HCT116 (cell line): ENCODE measurements around the gene CLCN4. TPM values are rescaled to one million over a fixed set of nuclear protein-coding genes. Genes with fewer than 3 reads are reported as not detected.

ENCODE experiments used
- ATAC-seq: fragments of 200-7000 bp; cut with Tn5 transposase; 2 replicates; pipeline ENCODE4 v1.9.1; 2020; ENCODE audit warnings: mild to moderate bottlenecking, moderate library complexity
- BruUV-seq: library from RNA; stranded (reverse); fragments of 400-500 nt; replicated peaks from 2 replicates; lab custom pipeline; 2021; lab: Mats Ljungman, UMichigan
- CTCF ChIA-PET: fragments of 300-600 bp; sonication (Branson Sonifier 250); formaldehyde crosslinking; loops from one replicate; lab custom pipeline; 2021; ENCODE audit warnings: antibody characterized with exemption; lab: Charles Lee
- POLR2A ChIA-PET: fragments of 300-600, 350-600 bp; sonication (Branson Sonifier 250); formaldehyde crosslinking; loops from one replicate; lab custom pipeline; 2021; ENCODE audit warnings: antibody characterized with exemption; lab: Charles Lee
- RAD21 ChIA-PET, 2 experiments: fragments of 300-600 bp; sonication (Branson Sonifier 250); formaldehyde crosslinking; loops; one replicate each; lab custom pipeline; 2023; ENCODE audit warnings: low total read pairs in 2 of 2; ENCODE audit not compliant: uncharacterized antibody in 2 of 2, unreplicated experiment in 2 of 2, low non-redundant PET in 1 of 2; lab: Charles Lee
- DNase-seq: peaks from one replicate; pipeline ENCODE4 v3.0.0-alpha.2; 2010; ENCODE audit warnings: low read depth, low spot score
- H2AFZ ChIP-seq: fragments of 200-600 bp; shearing (Covaris generic), sonication (generic); 2 replicates; pipeline ENCODE4 v1.6.1; 2017; ENCODE audit warnings: low read depth, mixed run types, mixed read lengths, antibody characterized with exemption, low read length; ENCODE audit not compliant: poor library complexity, severe bottlenecking
- H3K27ac ChIP-seq: 2 replicates; pipeline ENCODE4 v1.5.1; 2012; ENCODE audit warnings: low read depth, low read length
- H3K27me3 ChIP-seq: fragments of 200-600 bp; sonication (generic); 2 replicates; pipeline ENCODE4 v1.6.1; 2016; ENCODE audit warnings: mixed run types, low read length, mixed read lengths; ENCODE audit not compliant: insufficient read depth
- H3K36me3 ChIP-seq, 2 experiments: fragments of 200-500 bp in 1 of 2; fragments of 200-600 bp in 1 of 2; sonication (Bioruptor generic) in 1 of 2; sonication (generic) in 1 of 2; 2 replicates each; pipeline versions ENCODE4 v1.5.1 to v1.6.1; 2014 to 2016; ENCODE audit warnings: low read length in 2 of 2, inconsistent platforms in 1 of 2, mixed read lengths in 1 of 2, mixed run types in 1 of 2; ENCODE audit not compliant: insufficient read depth in 2 of 2, control insufficient read depth in 1 of 2
- H3K4me1 ChIP-seq, 2 experiments: fragments of 200-600 bp in 1 of 2; sonication (generic) in 1 of 2; 2 replicates each; pipeline versions ENCODE4 v1.5.1 to v1.6.1; 2012 to 2017; ENCODE audit warnings: low read length in 2 of 2, inconsistent platforms in 1 of 2, mild to moderate bottlenecking in 1 of 2, mixed read lengths in 1 of 2, mixed run types in 1 of 2, moderate library complexity in 1 of 2; ENCODE audit not compliant: insufficient read depth in 2 of 2, control insufficient read depth in 1 of 2
- H3K4me2 ChIP-seq: fragments of 200-600 bp; sonication (generic); 2 replicates; pipeline ENCODE4 v1.6.1; 2017; ENCODE audit warnings: mixed run types, low read length, mixed read lengths
- H3K4me3 ChIP-seq, 2 experiments: fragments of 200-600 bp in 1 of 2; sonication (generic) in 1 of 2; replicated peaks in 1 of 2; 2 replicates each; pipeline ENCODE4 v1.5.1; 2011 to 2016; ENCODE audit warnings: low read length in 2 of 2, control low read depth in 1 of 2, low read depth in 1 of 2, mild to moderate bottlenecking in 1 of 2, mixed read lengths in 1 of 2, mixed run types in 1 of 2
- H3K79me2 ChIP-seq: fragments of 200-600 bp; sonication (generic); 2 replicates; pipeline ENCODE4 v1.6.1; 2017; ENCODE audit warnings: mild to moderate bottlenecking, mixed run types, low read length, moderate library complexity, mixed read lengths; ENCODE audit not compliant: insufficient read depth
- H3K9ac ChIP-seq: fragments of 200-600 bp; sonication (generic); 2 replicates; pipeline ENCODE4 v1.6.1; 2016; ENCODE audit warnings: low read length, mixed read lengths
- H3K9me2 ChIP-seq: fragments of 200-600 bp; sonication (generic), shearing (Covaris generic); 2 replicates; pipeline ENCODE4 v1.6.1; 2017; ENCODE audit warnings: mixed run types, mild to moderate bottlenecking, moderate library complexity; ENCODE audit not compliant: insufficient read depth
- H3K9me3 ChIP-seq, 2 experiments: fragments of 200-500 bp in 1 of 2; fragments of 200-600 bp in 1 of 2; sonication (Bioruptor generic) in 1 of 2; sonication (generic) in 1 of 2; 2 replicates each; pipeline ENCODE4 v1.6.1; 2014 to 2017; ENCODE audit warnings: low read length in 2 of 2, mixed read lengths in 2 of 2, inconsistent platforms in 1 of 2, low read depth in 1 of 2, mild to moderate bottlenecking in 1 of 2, mixed run types in 1 of 2, moderate library complexity in 1 of 2; ENCODE audit not compliant: control insufficient read depth in 1 of 2, insufficient read depth in 1 of 2
- H4K20me1 ChIP-seq: fragments of 200-600 bp; sonication (generic), shearing (Covaris generic); 2 replicates; pipeline ENCODE4 v1.6.1; 2017; ENCODE audit warnings: mixed run types, mild to moderate bottlenecking, moderate library complexity; ENCODE audit not compliant: insufficient read depth
- CEBPB ChIP-seq: IDR thresholded peaks from 2 replicates; pipeline ENCODE4 v1.6.1; 2012; ENCODE audit warnings: low read depth
- EGR1 ChIP-seq: IDR thresholded peaks from 2 replicates; pipeline ENCODE4 v1.6.1; 2012; ENCODE audit warnings: low read depth
- JUND ChIP-seq: IDR thresholded peaks from 2 replicates; pipeline ENCODE4 v1.6.1; 2012
- SIN3A ChIP-seq: IDR thresholded peaks from 2 replicates; pipeline ENCODE4 v1.6.1; 2012; ENCODE audit warnings: low read depth
- YY1 ChIP-seq: IDR thresholded peaks from 2 replicates; pipeline ENCODE4 v1.6.1; 2011; ENCODE audit warnings: low read length, low read depth, moderate library complexity, mild to moderate bottlenecking; ENCODE audit not compliant: insufficient replicate concordance; ENCODE audit errors: extremely low read depth
- intact Hi-C: fragments of 100-400 bp; cut with micrococcal nuclease; formaldehyde crosslinking; loops from 2 replicates; pipeline ENCODE4 v1.10.0; 2022
- total RNA-seq: library from RNA; stranded (reverse); gene quantifications from one replicate; pipeline ENCODE4 v1.2.1, GENCODE V29; 2021; ENCODE audit not compliant: unreplicated experiment
- TF ChIP-seq, protein P1 (sequence below): IDR thresholded peaks from 2 replicates; pipeline ENCODE4 v1.6.1; 2012; ENCODE audit warnings: low read depth
- TF ChIP-seq, protein P2 (sequence below): IDR thresholded peaks from 2 replicates; pipeline ENCODE4 v1.6.1; 2012

The CLCN4 gene
- total RNA-seq, 1 experiment from 2014 or later = 3.1 TPM

DNA sequence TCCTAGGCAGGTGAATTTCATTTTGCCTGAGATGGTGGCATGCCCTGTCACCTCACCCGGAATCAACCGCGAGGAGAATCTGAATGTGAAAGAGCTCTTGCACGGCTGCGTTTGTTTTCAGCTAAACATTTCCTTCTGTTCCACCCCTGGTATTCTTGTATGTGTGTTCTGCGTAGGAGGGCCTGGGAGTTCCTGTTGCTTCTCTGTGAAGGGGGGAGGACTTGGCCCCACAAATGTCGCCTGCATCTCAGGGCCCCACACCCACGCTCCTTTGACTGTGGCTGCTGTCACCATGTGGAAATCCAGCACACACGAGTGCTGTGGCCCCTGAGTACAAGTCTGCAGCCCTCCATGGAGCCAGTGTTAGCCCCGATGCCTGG is 45.8 kb upstream of the CLCN4 start:
- no peak overlapping the region for H3K4me2 ChIP-seq
- ChIA-PET CTCF (no interaction called here), POLR2A (no interaction called here), RAD21 (no interaction called here)
- no peak overlapping the region for H2AFZ ChIP-seq
- H3K9me3 ChIP-seq = no peaks in the 10 kb centered on the region
- H3K9ac ChIP-seq = no peak overlapping the region
- intact Hi-C loops = no loop called here
- H4K20me1 ChIP-seq = no peaks in the 10 kb centered on the region
- TF ChIP-seq, protein P1, sequence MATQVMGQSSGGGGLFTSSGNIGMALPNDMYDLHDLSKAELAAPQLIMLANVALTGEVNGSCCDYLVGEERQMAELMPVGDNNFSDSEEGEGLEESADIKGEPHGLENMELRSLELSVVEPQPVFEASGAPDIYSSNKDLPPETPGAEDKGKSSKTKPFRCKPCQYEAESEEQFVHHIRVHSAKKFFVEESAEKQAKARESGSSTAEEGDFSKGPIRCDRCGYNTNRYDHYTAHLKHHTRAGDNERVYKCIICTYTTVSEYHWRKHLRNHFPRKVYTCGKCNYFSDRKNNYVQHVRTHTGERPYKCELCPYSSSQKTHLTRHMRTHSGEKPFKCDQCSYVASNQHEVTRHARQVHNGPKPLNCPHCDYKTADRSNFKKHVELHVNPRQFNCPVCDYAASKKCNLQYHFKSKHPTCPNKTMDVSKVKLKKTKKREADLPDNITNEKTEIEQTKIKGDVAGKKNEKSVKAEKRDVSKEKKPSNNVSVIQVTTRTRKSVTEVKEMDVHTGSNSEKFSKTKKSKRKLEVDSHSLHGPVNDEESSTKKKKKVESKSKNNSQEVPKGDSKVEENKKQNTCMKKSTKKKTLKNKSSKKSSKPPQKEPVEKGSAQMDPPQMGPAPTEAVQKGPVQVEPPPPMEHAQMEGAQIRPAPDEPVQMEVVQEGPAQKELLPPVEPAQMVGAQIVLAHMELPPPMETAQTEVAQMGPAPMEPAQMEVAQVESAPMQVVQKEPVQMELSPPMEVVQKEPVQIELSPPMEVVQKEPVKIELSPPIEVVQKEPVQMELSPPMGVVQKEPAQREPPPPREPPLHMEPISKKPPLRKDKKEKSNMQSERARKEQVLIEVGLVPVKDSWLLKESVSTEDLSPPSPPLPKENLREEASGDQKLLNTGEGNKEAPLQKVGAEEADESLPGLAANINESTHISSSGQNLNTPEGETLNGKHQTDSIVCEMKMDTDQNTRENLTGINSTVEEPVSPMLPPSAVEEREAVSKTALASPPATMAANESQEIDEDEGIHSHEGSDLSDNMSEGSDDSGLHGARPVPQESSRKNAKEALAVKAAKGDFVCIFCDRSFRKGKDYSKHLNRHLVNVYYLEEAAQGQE = no peak
- TF ChIP-seq, protein P2, sequence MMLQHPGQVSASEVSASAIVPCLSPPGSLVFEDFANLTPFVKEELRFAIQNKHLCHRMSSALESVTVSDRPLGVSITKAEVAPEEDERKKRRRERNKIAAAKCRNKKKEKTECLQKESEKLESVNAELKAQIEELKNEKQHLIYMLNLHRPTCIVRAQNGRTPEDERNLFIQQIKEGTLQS = no peak
- no peak for TF ChIP-seq CEBPB
- TF ChIP-seq JUND = no peak
- no peaks in the 10 kb centered on the region for H3K4me1 ChIP-seq
- BruUV-seq = no TSS peak
- DNase-seq (no peak), ATAC-seq (no peak)
- no peaks in the 10 kb centered on the region for H3K36me3 ChIP-seq
- no peak overlapping the region for H3K4me3 ChIP-seq
- H3K9me2 ChIP-seq = no peaks in the 10 kb centered on the region
- H3K27me3 ChIP-seq = no peaks in the 10 kb centered on the region
- no peaks in the 10 kb centered on the region for H3K79me2 ChIP-seq
- H3K27ac ChIP-seq = no peak overlapping the region

DNA sequence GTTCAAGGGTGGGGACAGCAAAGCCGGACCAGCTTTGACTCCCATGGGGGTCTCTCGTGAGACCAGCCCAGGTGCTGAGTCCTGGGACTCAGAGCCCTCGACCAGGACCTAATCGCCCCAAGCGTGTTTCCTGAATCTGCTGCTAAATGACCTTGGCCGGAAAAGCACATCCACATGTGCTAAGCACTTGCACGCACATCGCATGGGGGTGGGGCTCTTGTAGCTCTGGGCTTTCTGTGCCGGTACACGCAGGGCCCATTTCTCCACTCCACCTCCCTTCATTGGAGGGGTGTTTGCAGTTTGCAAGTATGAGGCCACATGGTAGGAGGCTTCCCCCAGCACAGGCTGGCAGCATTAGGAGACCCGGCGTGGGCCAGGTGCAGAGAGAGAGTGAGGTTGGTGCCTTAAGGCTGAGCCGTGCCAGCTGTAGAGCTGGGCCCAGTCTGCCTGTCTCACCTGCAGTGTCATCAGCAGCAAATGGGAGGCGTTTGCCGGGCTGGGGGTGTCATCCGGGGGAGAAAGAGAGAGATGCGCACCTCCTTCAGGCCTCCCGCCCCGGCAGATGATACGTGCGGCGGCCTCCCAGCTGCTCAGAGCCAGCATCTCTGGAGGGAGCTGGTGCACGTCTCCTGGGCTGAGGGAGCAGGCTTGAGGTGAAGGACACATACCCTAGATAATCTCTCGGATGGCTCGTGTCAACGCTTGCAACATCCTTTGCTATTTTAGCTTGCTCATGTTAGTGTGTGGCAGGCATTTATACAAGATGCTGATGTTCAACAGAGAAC is 45.2 kb upstream of the CLCN4 start:
- BruUV-seq = no TSS peak
- Histone ChIP-seq H3K79me2 (no peaks in the 10 kb centered on the region), H3K27ac (no peak overlapping the region), H3K9ac (no peak overlapping the region), H3K27me3 (no peaks in the 10 kb centered on the region), H3K4me1 (no peaks in the 10 kb centered on the region), H3K4me3 (no peak overlapping the region), H4K20me1 (no peaks in the 10 kb centered on the region), H3K36me3 (no peaks in the 10 kb centered on the region), H2AFZ (no peak overlapping the region), H3K4me2 (no peak overlapping the region), H3K9me2 (no peaks in the 10 kb centered on the region), H3K9me3 (no peaks in the 10 kb centered on the region)
- RAD21 ChIA-PET = no interaction called here
- DNase-seq (no peak), ATAC-seq (no peak)
- CTCF ChIA-PET = no interaction called here
- intact Hi-C loops = no loop called here
- no peak for TF ChIP-seq YY1
- TF ChIP-seq EGR1 = no peak
- TF ChIP-seq SIN3A = no peak
- POLR2A ChIA-PET = no interaction called here
